GM19438 (cell line): Measurements from ENCODE around the gene NT5DC1.
"Not testable (repeated sequence)": the region's sequence is repeated elsewhere in the genome, so short reads cannot be mapped to it uniquely, and the experiment has no call there.

Source experiments
- ATAC-seq: cut with Tn5 transposase; IDR thresholded peaks from one replicate; pipeline ENCODE4 v1.9.1; 2021; ENCODE audit warnings: low read depth; ENCODE audit not compliant: unreplicated experiment

The NT5DC1 gene

DNA sequence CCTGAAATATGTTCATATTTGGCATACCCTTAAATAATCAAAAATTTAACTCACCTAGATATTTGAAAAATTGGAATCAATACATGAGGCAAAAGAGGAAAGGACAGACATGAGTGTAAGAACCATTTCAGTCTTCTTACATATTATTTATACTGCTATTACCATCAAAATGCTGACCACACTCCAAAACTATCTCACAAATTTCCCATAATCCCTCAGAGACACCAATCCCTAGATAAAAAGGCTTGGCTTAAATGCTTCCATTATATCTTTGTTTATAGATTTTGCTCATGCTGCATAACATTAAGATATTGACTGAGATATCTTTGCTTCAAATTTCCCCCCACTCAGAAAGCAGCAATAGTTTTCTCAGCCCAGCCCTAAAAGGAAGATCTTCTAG, 11.7 kb upstream of the NT5DC1 start:
- no peak for ATAC-seq

DNA sequence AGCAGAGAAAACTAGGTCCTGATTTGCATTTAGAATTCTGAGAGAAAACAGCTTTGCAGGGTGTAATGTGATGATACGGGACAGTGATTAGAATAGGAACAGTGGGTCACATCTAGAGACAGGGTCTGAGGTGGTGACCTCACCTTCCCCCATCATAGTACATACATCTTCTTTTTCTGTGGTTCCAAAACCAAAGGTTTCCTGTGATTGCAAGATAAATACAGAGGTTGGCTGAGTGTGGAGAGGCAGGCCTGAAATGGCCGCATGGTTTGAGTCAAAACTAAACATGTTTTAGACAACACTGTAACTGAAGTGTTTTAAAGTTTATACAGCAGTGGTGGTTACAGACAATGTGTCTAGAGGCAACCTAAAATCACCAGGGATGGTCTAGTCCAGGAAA, 10.4 kb upstream of the NT5DC1 start:
- peak; percentile 49 for ATAC-seq

DNA sequence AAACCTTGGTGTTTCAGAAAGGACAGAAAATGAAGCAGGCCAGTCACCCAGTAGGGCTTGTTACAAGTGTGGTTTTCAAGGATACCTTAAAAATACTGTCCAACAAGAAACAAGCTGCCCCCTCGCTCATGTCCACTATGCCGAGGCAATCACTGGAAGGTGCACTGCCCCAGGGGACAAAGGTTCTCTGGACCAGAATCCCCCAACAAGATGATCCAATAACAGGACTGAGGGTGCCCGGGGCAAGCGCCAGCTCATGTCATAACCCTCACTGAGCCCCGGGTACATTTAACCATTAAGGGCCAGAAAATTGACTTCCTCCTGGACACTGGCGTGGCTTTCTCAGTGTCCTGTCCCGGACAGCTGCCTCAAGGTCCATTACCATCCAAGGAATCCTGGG, 6.6 kb upstream of the NT5DC1 start:
- no peak for ATAC-seq

DNA sequence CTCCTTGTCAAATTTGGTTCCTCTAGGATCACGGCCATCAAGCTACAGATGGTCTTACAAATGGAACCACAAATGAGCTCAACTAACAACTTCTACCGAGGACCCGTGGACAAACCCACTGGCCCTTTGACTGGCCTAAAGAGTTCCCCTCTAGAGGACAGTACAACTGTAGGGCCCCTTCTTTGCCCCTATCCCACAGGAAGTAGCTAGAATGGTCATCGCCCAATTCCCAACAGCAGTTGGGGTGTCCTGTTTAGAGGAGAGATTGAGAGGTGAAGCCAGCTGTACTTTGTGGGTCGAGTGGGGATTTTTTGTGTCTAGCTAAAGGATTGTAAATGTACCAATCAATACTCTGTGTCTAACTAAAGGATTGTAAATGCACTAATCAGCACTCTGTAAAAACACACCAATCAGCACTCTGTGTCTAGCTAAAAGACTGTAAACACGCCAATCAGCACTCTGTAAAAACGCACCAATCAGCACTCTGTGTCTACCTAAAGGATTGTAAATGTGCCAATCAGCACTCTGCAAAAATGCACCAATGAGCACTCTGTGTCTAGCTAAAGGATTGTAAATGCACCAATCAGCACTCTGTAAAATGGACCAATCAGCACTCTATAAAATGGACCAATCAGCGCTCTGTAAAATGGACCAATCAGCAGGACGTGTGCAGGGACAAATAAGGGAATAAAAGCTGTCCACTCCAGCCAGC, 4.4 kb upstream of the NT5DC1 start:
- ATAC-seq: not testable (repeated sequence)

GRCh38 chr6:116096979-116097816, 3.5 kb upstream of the NT5DC1 start:
- ATAC-seq: no peak

- ATAC-seq: no peak
Measured at GRCh38 chr6:116099036-116099435, 1.6 kb upstream of the NT5DC1 start.

DNA sequence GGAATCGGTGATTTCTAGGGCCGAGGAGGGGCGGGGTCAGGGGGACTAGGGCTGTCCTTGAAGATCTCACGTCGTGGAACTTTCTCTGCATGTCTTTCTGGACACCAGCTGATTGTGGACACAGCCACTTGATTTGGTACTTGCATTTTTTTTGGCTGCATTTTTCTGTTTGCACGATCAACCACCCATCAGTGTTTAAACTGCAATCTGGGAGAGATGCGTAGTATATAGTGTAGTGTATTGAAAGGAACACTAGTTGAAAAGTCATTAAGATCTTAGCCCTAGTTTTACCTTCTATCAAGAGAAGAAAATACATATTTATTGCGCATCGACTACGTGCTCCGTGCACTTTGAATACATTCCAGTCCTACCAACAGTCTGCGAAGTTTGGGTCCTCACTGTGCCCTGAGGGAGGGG, 657 bp downstream of the NT5DC1 start:
- ATAC-seq: no peak

- no peak for ATAC-seq
Measured at GRCh38 chr6:116101790-116102189, 1.1 kb downstream of the NT5DC1 start.

GRCh38 chr6:116102873-116103272, 2.2 kb downstream of the NT5DC1 start:
- ATAC-seq: no peak

- ATAC-seq: no peak
Measured at GRCh38 chr6:116104636-116105035, 4.0 kb downstream of the NT5DC1 start.

- ATAC-seq: no peak
Measured at GRCh38 chr6:116105247-116105646, 4.6 kb downstream of the NT5DC1 start.

DNA sequence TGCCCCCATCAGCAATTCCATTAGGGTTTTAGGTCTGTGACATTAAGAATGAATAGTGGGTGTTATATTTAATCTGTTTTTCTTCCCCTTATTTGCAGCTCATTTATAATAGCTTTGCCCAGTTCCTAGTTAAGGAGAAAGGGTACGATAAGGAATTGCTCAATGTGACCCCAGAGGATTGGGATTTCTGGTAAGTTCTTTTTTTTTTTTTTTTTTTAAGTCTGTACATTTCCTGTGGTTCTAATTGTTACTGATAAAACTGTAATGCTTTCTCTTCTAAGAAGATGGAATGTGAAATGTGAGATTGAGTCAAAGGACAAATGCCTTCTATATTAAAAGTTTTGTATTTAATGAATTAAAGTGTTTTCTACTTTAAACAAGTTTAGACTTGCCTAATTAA, 5.5 kb downstream of the NT5DC1 start:
- no peak for ATAC-seq

- no peak for ATAC-seq
Measured at GRCh38 chr6:116108836-116109235, 8.2 kb downstream of the NT5DC1 start.

GRCh38 chr6:116111552-116112528, 11.2 kb downstream of the NT5DC1 start:
- ATAC-seq: peak; percentile 57

- no peak for ATAC-seq
Measured at GRCh38 chr6:116113386-116113785, 12.7 kb downstream of the NT5DC1 start.

DNA sequence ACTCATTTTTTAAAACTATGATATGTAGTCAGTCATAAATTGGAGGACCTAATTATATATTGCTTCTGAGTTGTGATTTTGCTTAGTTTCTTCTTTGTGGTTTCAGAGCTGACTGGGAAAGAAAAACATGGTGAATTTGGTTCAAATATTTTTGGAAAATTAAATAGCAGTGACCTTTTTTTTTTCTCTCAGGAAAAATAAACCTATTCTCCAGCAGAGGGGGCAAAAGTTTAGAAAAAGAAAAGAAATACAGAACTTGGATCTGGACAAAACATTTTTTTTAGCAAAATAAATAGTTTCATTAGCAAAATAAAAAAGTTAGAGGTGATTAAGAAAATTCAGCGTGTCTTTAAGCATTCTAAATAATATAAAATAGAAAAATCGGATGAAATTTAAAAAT, 15.1 kb downstream of the NT5DC1 start:
- ATAC-seq: no peak

DNA sequence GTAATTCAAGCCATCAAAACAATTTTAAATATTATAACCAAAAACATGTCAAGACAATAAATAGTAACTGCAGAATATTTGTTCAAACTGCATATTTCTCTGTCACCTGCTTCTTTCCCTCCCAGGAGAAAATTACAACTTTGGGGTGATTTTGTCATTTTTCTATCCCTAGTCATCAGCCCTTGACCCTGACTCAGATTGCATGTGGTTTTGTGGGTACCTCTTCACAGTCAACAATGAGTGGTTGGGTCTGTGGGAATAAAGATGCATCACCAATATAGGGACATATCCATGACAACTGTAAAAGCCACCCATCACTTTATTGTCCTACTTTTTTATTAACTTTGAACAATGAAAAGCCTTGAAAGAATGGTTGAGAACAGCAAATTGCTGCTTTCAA, 18.0 kb downstream of the NT5DC1 start:
- no peak for ATAC-seq

GRCh38 chr6:116120430-116120829, 19.8 kb downstream of the NT5DC1 start:
- no peak for ATAC-seq

GRCh38 chr6:116126032-116126431, 25.4 kb downstream of the NT5DC1 start, which contains the start of gene COL10A1:
TSS of gene COL10A1 (minus strand) at chr6:116126132. CDS start at chr6:116125492, 640 bp downstream.
- ATAC-seq: no peak

GRCh38 chr6:116127771-116128493, 27.3 kb downstream of the NT5DC1 start:
- no peak for ATAC-seq
